H1 (cell line): Measurements from ENCODE around the gene SHMT2. TPM values are rescaled to one million over a fixed set of nuclear protein-coding genes. Genes with fewer than 3 reads are reported as not detected.

Experiments
- CTCF ChIA-PET: fragments of 300-600 bp; sonication (Branson Sonifier 250); formaldehyde crosslinking; loops from one replicate; lab custom pipeline; 2021; ENCODE audit not compliant: partially characterized antibody; lab: Charles Lee
- POLR2A ChIA-PET: fragments of 300-600 bp; sonication (Branson Sonifier 250); formaldehyde crosslinking; loops from one replicate; lab custom pipeline; 2021; ENCODE audit warnings: inconsistent platforms; ENCODE audit not compliant: partially characterized antibody; lab: Charles Lee
- DNase-seq, 2 experiments: peaks; one replicate each; pipeline versions ENCODE4 v3.0.0 to v3.0.0-alpha.2; 2010 to 2022; ENCODE audit warnings: low spot score in 2 of 2, low read depth in 1 of 2, mixed read lengths in 1 of 2
- FAIRE-seq: peaks from 2 replicates; lab custom pipeline; 2011; peaks lifted over from hg19 to GRCh38; lab: Jason Lieb, UNC
- H2AFZ ChIP-seq: 2 replicates; pipeline ENCODE4 v1.8.1; 2012; ENCODE audit warnings: low read length, inconsistent platforms
- H2AK5ac ChIP-seq: 2 replicates; pipeline ENCODE4 v1.6.1; 2013; ENCODE audit warnings: low read depth, low read length
- H2BK120ac ChIP-seq: replicated peaks from 2 replicates; pipeline ENCODE3; 2013; ENCODE audit warnings: low read depth, low read length, inconsistent platforms
- H2BK12ac ChIP-seq: 2 replicates; pipeline ENCODE4 v1.6.1; 2013; ENCODE audit warnings: low read depth, low read length
- H2BK15ac ChIP-seq: 2 replicates; pipeline ENCODE4 v1.6.1; 2013; ENCODE audit warnings: low read length
- H2BK20ac ChIP-seq: 2 replicates; pipeline ENCODE4 v1.6.1; 2013; ENCODE audit warnings: low read length
- H2BK5ac ChIP-seq: 2 replicates; pipeline ENCODE4 v1.6.1; 2013; ENCODE audit warnings: low read depth, low read length
- H3K14ac ChIP-seq: 2 replicates; pipeline ENCODE4 v1.6.1; 2013; ENCODE audit warnings: inconsistent platforms; ENCODE audit not compliant: insufficient read length
- H3K18ac ChIP-seq: 2 replicates; pipeline ENCODE4 v1.6.1; 2013; ENCODE audit warnings: low read length; ENCODE audit errors: extremely low read depth
- H3K23ac ChIP-seq: 2 replicates; pipeline ENCODE4 v1.6.1; 2013; ENCODE audit warnings: inconsistent platforms; ENCODE audit not compliant: insufficient read length
- H3K23me2 ChIP-seq: 2 replicates; pipeline ENCODE4 v1.6.1; 2013; ENCODE audit warnings: low read depth, low read length
- H3K27ac ChIP-seq: 2 replicates; pipeline ENCODE4 v1.6.1; 2011; ENCODE audit warnings: low read depth, low read length, inconsistent platforms
- H3K27me3 ChIP-seq, 4 experiments: replicated peaks in 1 of 4; 1 replicate in 1 of 4; 2 replicates in 3 of 4; pipeline versions ENCODE4 v1.6.1 to v1.8.1; 2011 to 2013; ENCODE audit warnings: low read length in 3 of 4, mild to moderate bottlenecking in 3 of 4, inconsistent platforms in 2 of 4, mixed read lengths in 2 of 4, moderate library complexity in 1 of 4; ENCODE audit not compliant: control insufficient read depth in 3 of 4, insufficient read depth in 3 of 4; ENCODE audit errors: extremely low read depth in 1 of 4
- H3K36me3 ChIP-seq, 4 experiments: 2 replicates each; pipeline versions ENCODE4 v1.6.1 to v1.8.1; 2011 to 2013; ENCODE audit warnings: mild to moderate bottlenecking in 4 of 4, low read length in 3 of 4, moderate library complexity in 2 of 4, control low read depth in 1 of 4, inconsistent platforms in 1 of 4; ENCODE audit not compliant: insufficient read depth in 4 of 4, control insufficient read depth in 2 of 4
- H3K4ac ChIP-seq: replicated peaks from 2 replicates; pipeline ENCODE3; 2013; ENCODE audit warnings: low read length, low read depth, mixed read lengths, inconsistent platforms; ENCODE audit not compliant: insufficient read length
- H3K4me1 ChIP-seq, 4 experiments: replicated peaks in 1 of 4; 1 replicate in 1 of 4; 2 replicates in 3 of 4; pipeline versions ENCODE4 v1.6.1 to v1.8.1; 2011 to 2013; ENCODE audit warnings: low read length in 3 of 4, inconsistent platforms in 2 of 4, mixed read lengths in 1 of 4; ENCODE audit not compliant: insufficient read depth in 4 of 4, control insufficient read depth in 3 of 4
- H3K4me2 ChIP-seq, 2 experiments: 2 replicates each; pipeline versions ENCODE4 v1.6.1 to v1.8.1; 2011 to 2013; ENCODE audit warnings: low read depth in 2 of 2, low read length in 2 of 2, control low read depth in 1 of 2, inconsistent platforms in 1 of 2, mild to moderate bottlenecking in 1 of 2; ENCODE audit not compliant: insufficient read depth in 1 of 2
- H3K4me3 ChIP-seq, 4 experiments: fragments of 200-600, 300-600 bp in 1 of 4; sonication (generic), shearing (Covaris generic), sonication (Bioruptor Twin) in 1 of 4; 2 replicates each; pipeline versions ENCODE4 v1.5.1 to v1.8.1; 2011 to 2016; ENCODE audit warnings: low read length in 4 of 4, low read depth in 3 of 4, control low read depth in 2 of 4, inconsistent platforms in 2 of 4, mild to moderate bottlenecking in 2 of 4, mixed read lengths in 1 of 4, moderate library complexity in 1 of 4; ENCODE audit not compliant: insufficient read depth in 2 of 4; ENCODE audit errors: extremely low read depth in 1 of 4
- H3K56ac ChIP-seq: replicated peaks from 2 replicates; pipeline ENCODE3; 2013; ENCODE audit warnings: low read depth, mild to moderate bottlenecking, mixed read lengths, low read length, inconsistent platforms; ENCODE audit not compliant: insufficient read length
- H3K79me1 ChIP-seq: 2 replicates; pipeline ENCODE4 v1.6.1; 2013; ENCODE audit warnings: low read depth, low read length, control low read depth
- H3K79me2 ChIP-seq, 2 experiments: 2 replicates each; pipeline versions ENCODE4 v1.6.1 to v1.8.1; 2012 to 2013; ENCODE audit warnings: low read length in 2 of 2, mild to moderate bottlenecking in 2 of 2, inconsistent platforms in 1 of 2; ENCODE audit not compliant: insufficient read depth in 2 of 2, control insufficient read depth in 1 of 2
- H3K9ac ChIP-seq, 4 experiments: replicated peaks in 1 of 4; 1 replicate in 1 of 4; 2 replicates in 3 of 4; pipeline versions ENCODE4 v1.6.1 to v1.8.1; 2011 to 2013; ENCODE audit warnings: low read depth in 3 of 4, low read length in 3 of 4, control low read depth in 2 of 4, mild to moderate bottlenecking in 2 of 4, moderate library complexity in 2 of 4, inconsistent platforms in 1 of 4; ENCODE audit errors: extremely low read depth in 1 of 4
- H3K9me3 ChIP-seq, 2 experiments: 2 replicates each; pipeline versions ENCODE4 v1.6.1 to v1.8.1; 2012 to 2013; ENCODE audit warnings: mild to moderate bottlenecking in 2 of 2, moderate library complexity in 2 of 2, control low read depth in 1 of 2, inconsistent platforms in 1 of 2, low read depth in 1 of 2, low read length in 1 of 2, mixed read lengths in 1 of 2; ENCODE audit not compliant: insufficient read depth in 2 of 2
- H4K20me1 ChIP-seq, 2 experiments: replicated peaks in 1 of 2; 2 replicates each; pipeline versions ENCODE3 to v1.8.1; 2011 to 2013; ENCODE audit warnings: inconsistent platforms in 2 of 2, low read length in 2 of 2, mild to moderate bottlenecking in 1 of 2; ENCODE audit not compliant: insufficient read depth in 2 of 2, control insufficient read depth in 1 of 2
- H4K5ac ChIP-seq: 2 replicates; pipeline ENCODE4 v1.6.1; 2013; ENCODE audit warnings: low read length, low read depth, mixed read lengths, inconsistent platforms; ENCODE audit not compliant: insufficient read length
- H4K8ac ChIP-seq: 2 replicates; pipeline ENCODE4 v1.8.0; 2013; ENCODE audit warnings: mild to moderate bottlenecking, moderate library complexity, low read length, inconsistent platforms; ENCODE audit not compliant: insufficient read depth; ENCODE audit errors: extremely low read depth
- H4K91ac ChIP-seq: replicated peaks from 2 replicates; pipeline ENCODE3; 2013; ENCODE audit warnings: low read length, mixed read lengths, inconsistent platforms; ENCODE audit not compliant: insufficient read length
- EP300 ChIP-seq, 2 experiments: IDR thresholded peaks; 1 replicate in 1 of 2; 2 replicates in 1 of 2; pipeline ENCODE4 v1.6.1; 2011 to 2012; ENCODE audit warnings: low read depth in 2 of 2, low read length in 2 of 2, mild to moderate bottlenecking in 2 of 2, borderline replicate concordance in 1 of 2, inconsistent platforms in 1 of 2, moderate library complexity in 1 of 2
- EZH2 ChIP-seq: fragments of 200-600 bp; sonication (generic); IDR thresholded peaks from 2 replicates; pipeline ENCODE4 v1.7.1; 2012; ENCODE audit warnings: low read depth, mild to moderate bottlenecking, moderate library complexity, low read length, inconsistent platforms; ENCODE audit not compliant: severe bottlenecking
- GABPA ChIP-seq: IDR thresholded peaks from 2 replicates; pipeline ENCODE4 v1.6.1; 2011; ENCODE audit warnings: mild to moderate bottlenecking, low read length, moderate library complexity, borderline replicate concordance; ENCODE audit not compliant: insufficient read depth
- WGBS, 2 experiments: shearing (Covaris generic) in 1 of 2; methylation state at CpG; one replicate each; pipeline versions ENCODE4 v1.1.6 to v1.1.7; 2013 to 2015; ENCODE audit warnings: low lambda C conversion rate in 2 of 2, mixed read lengths in 2 of 2, inconsistent platforms in 1 of 2, low coverage in 1 of 2, missing lambda C conversion rate in 1 of 2; ENCODE audit not compliant: insufficient replicate concordance in 2 of 2, insufficient coverage in 1 of 2, insufficient read length in 1 of 2; ENCODE audit errors: extremely low coverage in 1 of 2, missing lambda C conversion rate in 1 of 2; 5-methylcytosine and 5-hydroxymethylcytosine counted together
- polyA plus RNA-seq, 7 experiments: library from polyadenylated mRNA; depleted of rRNA in 3 of 7; stranded (reverse) in 5 of 7; unstranded in 2 of 7; fragments of >200 nt in 5 of 7; fragments of 200-250 nt in 2 of 7; gene quantifications; 1 replicate in 5 of 7; 2 replicates in 1 of 7; 4 replicates in 1 of 7; pipeline versions ENCODE4 v1.2.1 to v1.2.3, GENCODE V29; 2011 to 2013; ENCODE audit warnings: missing spikeins in 2 of 7, mixed read lengths in 2 of 7
- total RNA-seq: library from RNA; stranded (reverse); fragmentation: NEBNext Ultra II Directional; extraction: Animal tissue kit (Norgen Biotek cat#: 25700); gene quantifications from 2 replicates; pipeline ENCODE4 v1.2.1, GENCODE V29; 2021
- TF ChIP-seq, protein P1 (sequence below): IDR thresholded peaks from 2 replicates; pipeline ENCODE4 v1.6.1; 2012; ENCODE audit warnings: inconsistent platforms

The SHMT2 gene
- total and polyA plus RNA-seq, 2 of the 8 experiments (the other 6 are each of a cell fraction or from before 2014, with no cell fraction given): 274 to 520 TPM

DNA sequence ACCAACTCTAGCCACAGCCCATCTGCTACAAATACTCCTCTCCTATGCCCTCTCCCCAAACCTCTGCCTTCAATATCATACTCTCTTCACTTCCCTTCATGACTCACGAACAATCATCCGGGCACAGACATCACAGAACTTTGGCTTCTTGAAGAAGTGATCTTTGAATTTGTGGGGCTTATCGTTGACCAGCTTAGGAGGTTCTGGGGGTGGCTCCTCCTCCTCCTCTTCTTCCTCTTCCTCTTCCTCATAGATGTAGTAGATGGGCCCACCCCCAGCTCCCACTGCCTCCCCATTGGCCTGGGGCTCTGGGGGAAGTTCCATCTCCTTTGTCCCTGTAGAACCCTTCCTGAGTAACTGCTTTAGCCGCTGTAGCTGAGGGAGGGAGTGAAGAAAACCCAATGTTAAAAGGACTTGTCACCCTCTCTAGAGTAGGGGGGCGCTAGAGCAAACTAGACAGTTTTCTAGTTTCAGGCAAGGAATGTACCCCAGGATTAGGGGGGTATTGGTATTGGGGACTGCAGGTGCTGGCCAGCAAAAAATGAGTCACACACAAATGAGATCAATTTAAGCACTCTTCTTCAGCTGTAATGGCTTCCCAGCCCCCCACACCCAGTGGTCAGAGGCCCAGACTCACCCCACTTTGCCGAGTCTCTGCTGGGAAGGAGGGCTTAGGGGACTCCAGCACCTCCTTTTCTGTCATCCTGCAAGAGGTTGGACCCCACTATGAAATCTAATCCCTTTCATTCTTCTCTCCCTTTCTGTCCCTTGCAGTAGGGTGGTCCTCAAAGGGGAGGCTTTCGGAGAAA lies 19.6 kb downstream of the SHMT2 start:
- Histone ChIP-seq H2BK5ac (no peak overlapping the region), H4K20me1 (no peaks in the 10 kb centered on the region), H3K23ac (no peak overlapping the region), H3K27ac (no peak overlapping the region), H3K56ac (no peak overlapping the region), H2BK20ac (no peak overlapping the region), H3K9me3 (no peaks in the 10 kb centered on the region; a peak in 1 of 4 replicates), H3K4me3 (no peak overlapping the region), H3K4ac (no peak overlapping the region), H3K4me1 (peaks cover 2 to 10% (median 6%) of the 10 kb centered on the region in 4 experiments), H3K14ac (no peak overlapping the region), H2AFZ (no peak overlapping the region), H4K5ac (no peak overlapping the region)
- WGBS, 2 experiments: 90% methylated on average over 7 of the region's 7 CpGs; no CpG with 5 or more reads in 1 of the 2 experiments
- CTCF ChIA-PET: interaction anchor here (0.7 to 27.9 kb wide), 14 partner anchors 7 to 903 kb away, joined by 3 to 726 read pairs (median 16); partner anchors contain the start of genes GLI1, INHBE, NXPH4 and SHMT2
- FAIRE-seq: no peak
- no peak for TF ChIP-seq GABPA
- TF ChIP-seq EP300 (IDR thresholded peaks at IDR 0.05; ENCODE audit: borderline replicate concordance in 1 of 2, low read depth in 2 of 2, low read length in 2 of 2): no peak
- TF ChIP-seq EZH2: no peak
- TF ChIP-seq, protein P1, sequence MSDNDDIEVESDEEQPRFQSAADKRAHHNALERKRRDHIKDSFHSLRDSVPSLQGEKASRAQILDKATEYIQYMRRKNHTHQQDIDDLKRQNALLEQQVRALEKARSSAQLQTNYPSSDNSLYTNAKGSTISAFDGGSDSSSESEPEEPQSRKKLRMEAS: no peak
- TF ChIP-seq, all 59 proteins: peak for 0
- Histone ChIP-seq H3K27me3 (peaks cover 0 to 7% (median 6%) of the 10 kb centered on the region in 4 experiments; a peak in 4 of 7 replicates), H4K8ac (no peak overlapping the region), H3K23me2 (peaks cover 2% of the 10 kb centered on the region; the same call in 1 of the 2 replicates), H2BK120ac (no peak overlapping the region), H4K91ac (no peak overlapping the region), H2BK15ac (peak overlapping the region; percentile 34; the same call in 1 of the 2 replicates), H2BK12ac (no peak overlapping the region; the same call in 1 of the 2 replicates), H3K18ac (0 out of 2 replicates have a peak overlapping the region, but pooled peaks have one; percentile 1), H3K79me2 (no peaks in the 10 kb centered on the region), H2AK5ac (peak overlapping the region; percentile 17; the same call in 1 of the 2 replicates), H3K9ac (no peak overlapping the region), H3K79me1 (no peaks in the 10 kb centered on the region), H3K4me2 (no peak overlapping the region), H3K36me3 (no peaks in the 10 kb centered on the region)
- POLR2A ChIA-PET: interaction anchor here (0.8 to 23.7 kb wide), 5 partner anchors 8 to 271 kb away, joined by 3 to 852 read pairs (median 3); partner anchors contain the start of genes DDIT3, INHBE and SHMT2
- DNase-seq: no peak
